Cerebellar nuclear complex (tissue), 1 donor: ENCODE data around the gene TMEM220.

Experiments
- DNase-seq, 2 experiments: peaks; one replicate each; lab custom pipeline; 2025; lab: John Stamatoyannopoulos, UW

The TMEM220 gene

DNA sequence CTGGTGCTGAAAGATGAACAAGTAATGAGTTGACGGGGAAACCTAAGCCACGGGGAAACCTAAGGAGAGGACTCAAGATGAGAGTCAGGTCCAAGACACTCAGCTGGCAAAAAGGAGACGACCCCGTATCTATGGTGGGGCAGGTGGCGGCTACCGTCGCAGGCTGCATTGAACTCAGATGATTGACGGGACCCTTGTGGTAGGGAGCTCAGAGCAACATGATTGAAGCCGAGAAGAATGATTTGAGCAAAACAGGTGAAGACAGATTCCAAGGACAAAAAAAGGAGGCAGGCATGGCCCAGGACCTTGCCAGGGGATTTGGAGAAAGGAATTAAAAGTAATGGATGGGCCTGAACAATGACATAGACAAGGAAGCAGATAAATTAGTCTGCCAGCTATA lies 65.3 kb downstream of the TMEM220 start:
- DNase-seq = no peak
